ENCODE data around the gene PCNX2. TPM values are rescaled to one million over a fixed set of nuclear protein-coding genes. Genes with fewer than 3 reads are reported as not detected.

PCNX2 gene
- total RNA-seq, 1 experiment from 2014 or later = 50.8 TPM

GRCh38 chr1:233326319-233326718 is 30.8 kb upstream of the PCNX2 start (continued):
- TF ChIP-seq PRDM15 (CRISPR knock-in tag; IDR thresholded peaks at IDR 0.05) (no peak), SMAD3 (CRISPR knock-in tag; IDR thresholded peaks at IDR 0.05; ENCODE audit: borderline replicate concordance) (no peak), ZNF317 (CRISPR knock-in tag; IDR thresholded peaks at IDR 0.05; ENCODE audit: borderline replicate concordance, low read depth) (no peak), NR2C2 (CRISPR knock-in tag; IDR thresholded peaks at IDR 0.05) (no peak), ELF4 (CRISPR knock-in tag; IDR thresholded peaks at IDR 0.05; ENCODE audit: low read depth) (no peak), IRF2 (CRISPR knock-in tag; IDR thresholded peaks at IDR 0.05; ENCODE audit: borderline replicate concordance, low read depth) (no peak), CREB1 (CRISPR knock-in tag; IDR thresholded peaks at IDR 0.05) (no peak), TP53 (CRISPR knock-in tag; IDR thresholded peaks at IDR 0.05) (no peak), USF2 (CRISPR knock-in tag; IDR thresholded peaks at IDR 0.05) (no peak), GABPB1 (CRISPR knock-in tag; IDR thresholded peaks at IDR 0.05) (no peak)
- TF ChIP-seq, protein P1, sequence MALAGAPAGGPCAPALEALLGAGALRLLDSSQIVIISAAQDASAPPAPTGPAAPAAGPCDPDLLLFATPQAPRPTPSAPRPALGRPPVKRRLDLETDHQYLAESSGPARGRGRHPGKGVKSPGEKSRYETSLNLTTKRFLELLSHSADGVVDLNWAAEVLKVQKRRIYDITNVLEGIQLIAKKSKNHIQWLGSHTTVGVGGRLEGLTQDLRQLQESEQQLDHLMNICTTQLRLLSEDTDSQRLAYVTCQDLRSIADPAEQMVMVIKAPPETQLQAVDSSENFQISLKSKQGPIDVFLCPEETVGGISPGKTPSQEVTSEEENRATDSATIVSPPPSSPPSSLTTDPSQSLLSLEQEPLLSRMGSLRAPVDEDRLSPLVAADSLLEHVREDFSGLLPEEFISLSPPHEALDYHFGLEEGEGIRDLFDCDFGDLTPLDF (CRISPR knock-in tag; IDR thresholded peaks at IDR 0.05) = no peak
- TF ChIP-seq, protein P2, sequence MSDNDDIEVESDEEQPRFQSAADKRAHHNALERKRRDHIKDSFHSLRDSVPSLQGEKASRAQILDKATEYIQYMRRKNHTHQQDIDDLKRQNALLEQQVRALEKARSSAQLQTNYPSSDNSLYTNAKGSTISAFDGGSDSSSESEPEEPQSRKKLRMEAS (CRISPR knock-in tag; IDR thresholded peaks at IDR 0.05) = no peak
- TF ChIP-seq, protein P3, sequence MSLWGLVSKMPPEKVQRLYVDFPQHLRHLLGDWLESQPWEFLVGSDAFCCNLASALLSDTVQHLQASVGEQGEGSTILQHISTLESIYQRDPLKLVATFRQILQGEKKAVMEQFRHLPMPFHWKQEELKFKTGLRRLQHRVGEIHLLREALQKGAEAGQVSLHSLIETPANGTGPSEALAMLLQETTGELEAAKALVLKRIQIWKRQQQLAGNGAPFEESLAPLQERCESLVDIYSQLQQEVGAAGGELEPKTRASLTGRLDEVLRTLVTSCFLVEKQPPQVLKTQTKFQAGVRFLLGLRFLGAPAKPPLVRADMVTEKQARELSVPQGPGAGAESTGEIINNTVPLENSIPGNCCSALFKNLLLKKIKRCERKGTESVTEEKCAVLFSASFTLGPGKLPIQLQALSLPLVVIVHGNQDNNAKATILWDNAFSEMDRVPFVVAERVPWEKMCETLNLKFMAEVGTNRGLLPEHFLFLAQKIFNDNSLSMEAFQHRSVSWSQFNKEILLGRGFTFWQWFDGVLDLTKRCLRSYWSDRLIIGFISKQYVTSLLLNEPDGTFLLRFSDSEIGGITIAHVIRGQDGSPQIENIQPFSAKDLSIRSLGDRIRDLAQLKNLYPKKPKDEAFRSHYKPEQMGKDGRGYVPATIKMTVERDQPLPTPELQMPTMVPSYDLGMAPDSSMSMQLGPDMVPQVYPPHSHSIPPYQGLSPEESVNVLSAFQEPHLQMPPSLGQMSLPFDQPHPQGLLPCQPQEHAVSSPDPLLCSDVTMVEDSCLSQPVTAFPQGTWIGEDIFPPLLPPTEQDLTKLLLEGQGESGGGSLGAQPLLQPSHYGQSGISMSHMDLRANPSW (CRISPR knock-in tag; conservative IDR thresholded peaks at IDR 0.05; ENCODE audit: low read depth) = no peak
- TF ChIP-seq, protein P4, sequence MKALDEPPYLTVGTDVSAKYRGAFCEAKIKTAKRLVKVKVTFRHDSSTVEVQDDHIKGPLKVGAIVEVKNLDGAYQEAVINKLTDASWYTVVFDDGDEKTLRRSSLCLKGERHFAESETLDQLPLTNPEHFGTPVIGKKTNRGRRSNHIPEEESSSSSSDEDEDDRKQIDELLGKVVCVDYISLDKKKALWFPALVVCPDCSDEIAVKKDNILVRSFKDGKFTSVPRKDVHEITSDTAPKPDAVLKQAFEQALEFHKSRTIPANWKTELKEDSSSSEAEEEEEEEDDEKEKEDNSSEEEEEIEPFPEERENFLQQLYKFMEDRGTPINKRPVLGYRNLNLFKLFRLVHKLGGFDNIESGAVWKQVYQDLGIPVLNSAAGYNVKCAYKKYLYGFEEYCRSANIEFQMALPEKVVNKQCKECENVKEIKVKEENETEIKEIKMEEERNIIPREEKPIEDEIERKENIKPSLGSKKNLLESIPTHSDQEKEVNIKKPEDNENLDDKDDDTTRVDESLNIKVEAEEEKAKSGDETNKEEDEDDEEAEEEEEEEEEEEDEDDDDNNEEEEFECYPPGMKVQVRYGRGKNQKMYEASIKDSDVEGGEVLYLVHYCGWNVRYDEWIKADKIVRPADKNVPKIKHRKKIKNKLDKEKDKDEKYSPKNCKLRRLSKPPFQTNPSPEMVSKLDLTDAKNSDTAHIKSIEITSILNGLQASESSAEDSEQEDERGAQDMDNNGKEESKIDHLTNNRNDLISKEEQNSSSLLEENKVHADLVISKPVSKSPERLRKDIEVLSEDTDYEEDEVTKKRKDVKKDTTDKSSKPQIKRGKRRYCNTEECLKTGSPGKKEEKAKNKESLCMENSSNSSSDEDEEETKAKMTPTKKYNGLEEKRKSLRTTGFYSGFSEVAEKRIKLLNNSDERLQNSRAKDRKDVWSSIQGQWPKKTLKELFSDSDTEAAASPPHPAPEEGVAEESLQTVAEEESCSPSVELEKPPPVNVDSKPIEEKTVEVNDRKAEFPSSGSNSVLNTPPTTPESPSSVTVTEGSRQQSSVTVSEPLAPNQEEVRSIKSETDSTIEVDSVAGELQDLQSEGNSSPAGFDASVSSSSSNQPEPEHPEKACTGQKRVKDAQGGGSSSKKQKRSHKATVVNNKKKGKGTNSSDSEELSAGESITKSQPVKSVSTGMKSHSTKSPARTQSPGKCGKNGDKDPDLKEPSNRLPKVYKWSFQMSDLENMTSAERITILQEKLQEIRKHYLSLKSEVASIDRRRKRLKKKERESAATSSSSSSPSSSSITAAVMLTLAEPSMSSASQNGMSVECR (CRISPR knock-in tag; IDR thresholded peaks at IDR 0.05; ENCODE audit: borderline replicate concordance) = no peak

Measured in WTC11 (cell line).